Activated CD4-positive, alpha-beta T cell treated with anti-CD3 and anti-CD28 coated beads, Interleukin-2, amount 10 ng/mL, durations not matched to agents 7 days and 5 days (primary cell): Measurements from ENCODE around the gene NKX1-2. TPM values are rescaled to one million over a fixed set of nuclear protein-coding genes. Genes with fewer than 3 reads are reported as not detected.

Experiments
- CTCF ChIA-PET: fragments of 350-600 bp; sonication (Branson Sonifier 250); formaldehyde crosslinking; loops from one replicate; lab custom pipeline; 2021; ENCODE audit warnings: antibody characterized with exemption; lab: Charles Lee
- POLR2A ChIA-PET: fragments of 350-600 bp; sonication (Branson Sonifier 250); formaldehyde crosslinking; loops from one replicate; lab custom pipeline; 2021; ENCODE audit warnings: antibody characterized with exemption; lab: Charles Lee
- DNase-seq: peaks from one replicate; pipeline ENCODE4 v3.0.0-alpha.2; 2020
- H3K27ac Mint-ChIP-seq: one replicate; pipeline ENCODE4 v1.8.0; 2021; ENCODE audit warnings: mild to moderate bottlenecking, moderate library complexity, mixed read lengths
- H3K27me3 Mint-ChIP-seq: one replicate; pipeline ENCODE4 v1.8.0; 2021; ENCODE audit warnings: mixed read lengths
- H3K36me3 Mint-ChIP-seq: one replicate; pipeline ENCODE4 v1.8.0; 2021; ENCODE audit warnings: low read depth, mixed read lengths
- H3K4me1 Mint-ChIP-seq: one replicate; pipeline ENCODE4 v1.8.0; 2021; ENCODE audit warnings: mixed read lengths
- H3K4me3 Mint-ChIP-seq: one replicate; pipeline ENCODE4 v1.8.0; 2021; ENCODE audit warnings: mild to moderate bottlenecking, moderate library complexity, mixed read lengths
- H3K9me3 Mint-ChIP-seq: one replicate; pipeline ENCODE4 v1.8.0; 2021; ENCODE audit warnings: mixed read lengths
- total RNA-seq, 2 experiments: library from RNA; stranded (reverse); gene quantifications; one replicate each; pipeline ENCODE4 v1.2.3, GENCODE V29; 2021

The NKX1-2 gene
- total RNA-seq, 2 experiments from 2014 or later = not detected

GRCh38 chr10:124484661-124485060, 34.8 kb upstream of the NKX1-2 start:
- ChIA-PET POLR2A (interaction anchor here (0.6 kb wide), 1 partner anchor 65 kb away, joined by 3 read pairs; no protein-coding TSS in a partner anchor), CTCF (interaction anchor here (1.7 kb wide), 1 partner anchor 11 kb away, joined by 7 read pairs; no protein-coding TSS in a partner anchor)
- Mint-ChIP-seq H3K9me3 (peaks cover 7% of the 10 kb centered on the region), H3K36me3 (peaks cover 17% of the 10 kb centered on the region), H3K27ac (peak overlapping the region; percentile 50), H3K4me3 (no peak overlapping the region), H3K27me3 (no peaks in the 10 kb centered on the region), H3K4me1 (no peaks in the 10 kb centered on the region)
- no peak for DNase-seq

- ChIA-PET POLR2A (interaction anchor here (0.6 kb wide), 2 partner anchors 11 to 65 kb away, joined by 3 to 5 read pairs; no protein-coding TSS in a partner anchor), CTCF (interaction anchor here (1.7 kb wide), 1 partner anchor 11 kb away, joined by 7 read pairs; no protein-coding TSS in a partner anchor)
- no peak overlapping the region for H3K27ac Mint-ChIP-seq
- DNase-seq = no peak
- no peaks in the 10 kb centered on the region for H3K27me3 Mint-ChIP-seq
- H3K36me3 Mint-ChIP-seq = peaks cover 17% of the 10 kb centered on the region
- H3K4me3 Mint-ChIP-seq = no peak overlapping the region
- H3K9me3 Mint-ChIP-seq = peaks cover 7% of the 10 kb centered on the region
- H3K4me1 Mint-ChIP-seq = no peaks in the 10 kb centered on the region
Measured at GRCh38 chr10:124484031-124484430, 34.2 kb upstream of the NKX1-2 start.

GRCh38 chr10:124482876-124483275, 33.0 kb upstream of the NKX1-2 start:
- peaks cover 6% of the 10 kb centered on the region for H3K36me3 Mint-ChIP-seq
- H3K4me1 Mint-ChIP-seq = no peaks in the 10 kb centered on the region
- DNase-seq = no peak
- H3K9me3 Mint-ChIP-seq = peaks cover 7% of the 10 kb centered on the region
- ChIA-PET CTCF (interaction anchor here (1.7 kb wide), 1 partner anchor 10 kb away, joined by 7 read pairs; no protein-coding TSS in a partner anchor), POLR2A (no interaction called here)
- no peak overlapping the region for H3K4me3 Mint-ChIP-seq
- no peaks in the 10 kb centered on the region for H3K27me3 Mint-ChIP-seq
- H3K27ac Mint-ChIP-seq = no peak overlapping the region

- POLR2A ChIA-PET = no interaction called here
- no peaks in the 10 kb centered on the region for H3K27me3 Mint-ChIP-seq
- H3K9me3 Mint-ChIP-seq = peaks cover 7% of the 10 kb centered on the region
- no peak for DNase-seq
- H3K27ac Mint-ChIP-seq = no peak overlapping the region
- no peak overlapping the region for H3K4me3 Mint-ChIP-seq
- H3K36me3 Mint-ChIP-seq = peaks cover 6% of the 10 kb centered on the region
- CTCF ChIA-PET = no interaction called here
- H3K4me1 Mint-ChIP-seq = no peaks in the 10 kb centered on the region
Measured at GRCh38 chr10:124482236-124482800, 32.5 kb upstream of the NKX1-2 start.

- peaks cover 5% of the 10 kb centered on the region for H3K9me3 Mint-ChIP-seq
- no peaks in the 10 kb centered on the region for H3K27me3 Mint-ChIP-seq
- ChIA-PET CTCF (no interaction called here), POLR2A (no interaction called here)
- no peak for DNase-seq
- H3K4me3 Mint-ChIP-seq = no peak overlapping the region
- H3K4me1 Mint-ChIP-seq = no peaks in the 10 kb centered on the region
- no peak overlapping the region for H3K27ac Mint-ChIP-seq
- peaks cover 4% of the 10 kb centered on the region for H3K36me3 Mint-ChIP-seq
Measured at GRCh38 chr10:124481717-124482116, 31.9 kb upstream of the NKX1-2 start.

GRCh38 chr10:124480860-124481259, 31.0 kb upstream of the NKX1-2 start:
- Mint-ChIP-seq H3K27me3 (no peaks in the 10 kb centered on the region), H3K4me3 (no peak overlapping the region), H3K36me3 (no peaks in the 10 kb centered on the region), H3K9me3 (no peaks in the 10 kb centered on the region), H3K27ac (no peak overlapping the region), H3K4me1 (no peaks in the 10 kb centered on the region)
- POLR2A ChIA-PET = no interaction called here
- CTCF ChIA-PET = no interaction called here
- DNase-seq = no peak

GRCh38 chr10:124478515-124478914, 28.7 kb upstream of the NKX1-2 start:
- H3K27me3 Mint-ChIP-seq = no peaks in the 10 kb centered on the region
- H3K9me3 Mint-ChIP-seq = no peaks in the 10 kb centered on the region
- no peak for DNase-seq
- H3K36me3 Mint-ChIP-seq = no peaks in the 10 kb centered on the region
- H3K4me1 Mint-ChIP-seq = peaks cover 2% of the 10 kb centered on the region
- no peak overlapping the region for H3K27ac Mint-ChIP-seq
- H3K4me3 Mint-ChIP-seq = no peak overlapping the region
- CTCF ChIA-PET = no interaction called here
- POLR2A ChIA-PET = no interaction called here

GRCh38 chr10:124477614-124478363, 28.0 kb upstream of the NKX1-2 start:
- CTCF ChIA-PET = no interaction called here
- Mint-ChIP-seq H3K36me3 (no peaks in the 10 kb centered on the region), H3K4me3 (no peak overlapping the region), H3K27ac (no peak overlapping the region), H3K9me3 (no peaks in the 10 kb centered on the region), H3K27me3 (no peaks in the 10 kb centered on the region), H3K4me1 (peaks cover 2% of the 10 kb centered on the region)
- POLR2A ChIA-PET = no interaction called here
- DNase-seq = no peak

- Mint-ChIP-seq H3K36me3 (no peaks in the 10 kb centered on the region), H3K27ac (no peak overlapping the region), H3K9me3 (no peaks in the 10 kb centered on the region), H3K4me3 (no peak overlapping the region), H3K4me1 (peaks cover 2% of the 10 kb centered on the region), H3K27me3 (no peaks in the 10 kb centered on the region)
- ChIA-PET POLR2A (no interaction called here), CTCF (no interaction called here)
- no peak for DNase-seq
Measured at GRCh38 chr10:124476043-124476725, 26.3 kb upstream of the NKX1-2 start.

- Mint-ChIP-seq H3K4me1 (peaks cover 2% of the 10 kb centered on the region), H3K4me3 (no peak overlapping the region), H3K27me3 (no peaks in the 10 kb centered on the region), H3K9me3 (no peaks in the 10 kb centered on the region), H3K36me3 (no peaks in the 10 kb centered on the region), H3K27ac (no peak overlapping the region)
- no peak for DNase-seq
- ChIA-PET CTCF (interaction anchor here (2.4 kb wide), 1 partner anchor 9 kb away, joined by 7 read pairs; no protein-coding TSS in a partner anchor), POLR2A (no interaction called here)
Measured at GRCh38 chr10:124474514-124475070, 24.8 kb upstream of the NKX1-2 start.

GRCh38 chr10:124473070-124473469, 23.2 kb upstream of the NKX1-2 start:
- Mint-ChIP-seq H3K27ac (no peak overlapping the region), H3K4me1 (peaks cover 2% of the 10 kb centered on the region), H3K27me3 (no peaks in the 10 kb centered on the region), H3K9me3 (no peaks in the 10 kb centered on the region), H3K4me3 (no peak overlapping the region), H3K36me3 (no peaks in the 10 kb centered on the region)
- ChIA-PET POLR2A (no interaction called here), CTCF (interaction anchor here (1.5 to 2.4 kb wide), 3 partner anchors 11 to 13 kb away, joined by 4 to 7 read pairs (median 4); partner anchors contain the start of gene LHPP)
- DNase-seq = no peak

GRCh38 chr10:124472071-124472470, 22.2 kb upstream of the NKX1-2 start:
- CTCF ChIA-PET = interaction anchor here (0.6 to 2.4 kb wide), 5 partner anchors 10 to 1271 kb away, joined by 3 to 7 read pairs (median 4); partner anchors contain the start of gene LHPP
- H3K27ac Mint-ChIP-seq = no peak overlapping the region
- H3K9me3 Mint-ChIP-seq = no peaks in the 10 kb centered on the region
- no peaks in the 10 kb centered on the region for H3K27me3 Mint-ChIP-seq
- no peak for DNase-seq
- POLR2A ChIA-PET = interaction anchor here (1.5 kb wide), 1 partner anchor 10 kb away, joined by 3 read pairs; the partner anchor contains the start of gene LHPP
- H3K4me3 Mint-ChIP-seq = no peak overlapping the region
- no peaks in the 10 kb centered on the region for H3K36me3 Mint-ChIP-seq
- H3K4me1 Mint-ChIP-seq = peaks cover 4% of the 10 kb centered on the region
